ENCODE results near the gene CD48. TPM values are rescaled to one million over a fixed set of nuclear protein-coding genes. Genes with fewer than 3 reads are reported as not detected.

CD48 gene
- polyA plus RNA-seq, 3 donors = 356 to 688 (median 363) TPM

DNA sequence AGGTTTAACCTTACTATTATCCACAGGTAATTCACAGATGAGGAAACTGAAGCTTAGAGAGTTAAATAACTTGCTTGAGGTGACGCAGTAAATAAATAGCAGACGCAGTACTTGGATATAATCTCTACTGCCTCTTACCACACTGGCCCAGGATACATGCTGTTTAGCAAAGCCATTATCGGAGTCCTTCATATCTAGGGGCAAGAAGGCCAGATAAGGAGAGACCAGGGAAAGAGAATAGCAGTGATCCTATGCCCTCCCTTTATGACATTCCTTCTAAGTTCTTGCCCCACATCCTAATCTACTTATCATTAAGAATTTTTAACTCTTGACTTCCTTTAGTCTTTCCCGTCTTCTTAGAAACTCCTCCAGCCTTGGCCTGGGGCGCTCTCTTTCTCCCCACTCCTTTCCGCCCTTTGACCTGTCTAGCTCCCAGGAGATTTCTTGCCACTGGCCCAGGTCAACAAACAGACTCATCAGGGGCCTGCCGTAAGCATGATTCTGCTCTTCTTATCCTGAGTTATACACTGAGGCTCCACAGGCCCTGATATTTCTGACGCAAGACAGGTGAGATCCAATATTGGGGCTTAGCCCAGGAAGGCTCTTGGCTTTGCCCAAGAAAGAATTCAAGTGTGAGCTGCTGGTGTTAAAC is 53.3 kb downstream of the CD48 start:
- Histone ChIP-seq H3K4me1 (ENCODE audit: control insufficient read depth in 1 of 2, insufficient read depth in 2 of 2, low read length in 2 of 2) (peaks cover 32 to 41% of the 10 kb centered on the region in 2 donors), H3K4me3 (replicated peaks in 1 of 3; ENCODE audit: low read depth in 2 of 3, low read length in 3 of 3) (peak overlapping the region in 1 of 3 experiments; percentile 46), H3K36me3 (replicated peaks in 1 of 2; ENCODE audit: control insufficient read depth in 1 of 2, insufficient read depth in 2 of 2, low read length in 2 of 2) (no peaks in the 10 kb centered on the region), H3K9ac (ENCODE audit: insufficient read depth, low read length, poor library complexity, severe bottlenecking) (no peak overlapping the region), H3K4me2 (replicated peaks; ENCODE audit: extremely low read depth, low read length, poor library complexity, severe bottlenecking) (peak overlapping the region; percentile 64), H3K27ac (ENCODE audit: low read depth in 1 of 2, low read length in 2 of 2) (peak overlapping the region; percentile 23 to 63), H3K9me3 (replicated peaks in 1 of 2; ENCODE audit: control insufficient read depth in 1 of 2, insufficient read depth in 1 of 2, low read length in 2 of 2) (no peaks in the 10 kb centered on the region), H4K20me1 (ENCODE audit: insufficient read depth, low read length) (no peaks in the 10 kb centered on the region), H2AFZ (ENCODE audit: insufficient read depth, low read depth, low read length, poor library complexity, severe bottlenecking) (peak overlapping the region; percentile 39), H3K27me3 (ENCODE audit: control insufficient read depth in 2 of 2, insufficient read depth in 2 of 2, low read length in 2 of 2) (no peaks in the 10 kb centered on the region), H3K79me2 (ENCODE audit: insufficient read depth, low read length) (no peaks in the 10 kb centered on the region)
- H3K9me3 Mint-ChIP-seq = peaks cover 0 to 3% (median 0%) of the 10 kb centered on the region in 7 donors
- peaks cover 44% of the 10 kb centered on the region for H3K4me1 Mint-ChIP-seq
- H3K36me3 Mint-ChIP-seq = peaks cover 0 to 5% of the 10 kb centered on the region in 2 donors
- intact Hi-C loops (cut with micrococcal nuclease) = loop anchor here in 1 of 2 donors (5.0 kb wide), 1 partner anchor 41 kb away; no protein-coding TSS in a partner anchor
- H3K27ac Mint-ChIP-seq = peak overlapping the region in 6 of 7 donors; percentile 44 to 87 (median 76)
- 94% methylated on average over 5 of the region's 8 CpGs for WGBS (ENCODE audit: insufficient coverage)
- DNase-seq = no peak
- H3K4me3 Mint-ChIP-seq = no peak overlapping the region
- TF ChIP-seq, protein P1, sequence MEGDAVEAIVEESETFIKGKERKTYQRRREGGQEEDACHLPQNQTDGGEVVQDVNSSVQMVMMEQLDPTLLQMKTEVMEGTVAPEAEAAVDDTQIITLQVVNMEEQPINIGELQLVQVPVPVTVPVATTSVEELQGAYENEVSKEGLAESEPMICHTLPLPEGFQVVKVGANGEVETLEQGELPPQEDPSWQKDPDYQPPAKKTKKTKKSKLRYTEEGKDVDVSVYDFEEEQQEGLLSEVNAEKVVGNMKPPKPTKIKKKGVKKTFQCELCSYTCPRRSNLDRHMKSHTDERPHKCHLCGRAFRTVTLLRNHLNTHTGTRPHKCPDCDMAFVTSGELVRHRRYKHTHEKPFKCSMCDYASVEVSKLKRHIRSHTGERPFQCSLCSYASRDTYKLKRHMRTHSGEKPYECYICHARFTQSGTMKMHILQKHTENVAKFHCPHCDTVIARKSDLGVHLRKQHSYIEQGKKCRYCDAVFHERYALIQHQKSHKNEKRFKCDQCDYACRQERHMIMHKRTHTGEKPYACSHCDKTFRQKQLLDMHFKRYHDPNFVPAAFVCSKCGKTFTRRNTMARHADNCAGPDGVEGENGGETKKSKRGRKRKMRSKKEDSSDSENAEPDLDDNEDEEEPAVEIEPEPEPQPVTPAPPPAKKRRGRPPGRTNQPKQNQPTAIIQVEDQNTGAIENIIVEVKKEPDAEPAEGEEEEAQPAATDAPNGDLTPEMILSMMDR (IDR thresholded peaks at IDR 0.05) = no peak
- H3K27me3 Mint-ChIP-seq (ENCODE audit: low read depth in 3 of 3) = no peaks in the 10 kb centered on the region

DNA sequence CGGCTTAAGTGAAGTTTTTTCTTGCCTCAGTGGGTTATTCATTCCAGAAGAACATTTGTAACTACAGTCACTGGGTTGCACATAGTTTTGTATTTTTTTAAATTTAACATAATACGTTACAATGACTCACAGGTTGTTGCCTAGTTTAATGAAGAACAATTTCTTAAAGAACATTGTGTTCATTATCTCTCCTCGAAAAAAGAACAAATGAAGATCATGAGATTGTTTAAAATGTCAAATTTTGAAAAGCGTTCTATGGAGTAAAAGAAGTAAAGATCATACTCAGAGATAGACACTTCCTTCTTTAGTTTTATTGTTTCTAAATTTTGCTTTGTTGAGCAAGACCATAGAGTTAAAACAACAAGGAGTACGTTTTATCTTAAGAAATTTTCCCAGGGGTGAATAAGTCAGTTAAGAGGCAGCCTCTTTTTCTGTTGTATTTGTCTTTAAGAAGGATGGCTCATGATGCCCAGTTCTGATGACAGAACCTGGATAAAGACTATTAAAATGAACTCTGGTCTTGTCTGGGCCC is 54.3 kb downstream of the CD48 start:
- Mint-ChIP-seq H3K9me3 (peaks cover 0 to 3% (median 0%) of the 10 kb centered on the region in 7 donors), H3K27me3 (ENCODE audit: low read depth in 3 of 3) (no peaks in the 10 kb centered on the region), H3K4me3 (peak overlapping the region; percentile 49 to 64), H3K27ac (peak overlapping the region; percentile 27 to 87 (median 82)), H3K36me3 (peaks cover 0 to 5% of the 10 kb centered on the region in 2 donors), H3K4me1 (peaks cover 36% of the 10 kb centered on the region)
- Histone ChIP-seq H3K36me3 (replicated peaks in 1 of 2; ENCODE audit: control insufficient read depth in 1 of 2, insufficient read depth in 2 of 2, low read length in 2 of 2) (no peaks in the 10 kb centered on the region), H2AFZ (ENCODE audit: insufficient read depth, low read depth, low read length, poor library complexity, severe bottlenecking) (peak overlapping the region; percentile 39), H3K79me2 (ENCODE audit: insufficient read depth, low read length) (no peaks in the 10 kb centered on the region), H3K9me3 (replicated peaks in 1 of 2; ENCODE audit: control insufficient read depth in 1 of 2, insufficient read depth in 1 of 2, low read length in 2 of 2) (no peaks in the 10 kb centered on the region), H3K4me2 (replicated peaks; ENCODE audit: extremely low read depth, low read length, poor library complexity, severe bottlenecking) (peak overlapping the region; percentile 64), H3K4me1 (ENCODE audit: control insufficient read depth in 1 of 2, insufficient read depth in 2 of 2, low read length in 2 of 2) (peaks cover 26 to 31% of the 10 kb centered on the region in 2 donors), H3K27ac (ENCODE audit: low read depth in 1 of 2, low read length in 2 of 2) (peak overlapping the region; percentile 51 to 63), H3K27me3 (ENCODE audit: control insufficient read depth in 2 of 2, insufficient read depth in 2 of 2, low read length in 2 of 2) (no peaks in the 10 kb centered on the region), H3K4me3 (replicated peaks in 1 of 3; ENCODE audit: low read depth in 2 of 3, low read length in 3 of 3) (peak overlapping the region in 1 of 3 experiments; percentile 46), H3K9ac (ENCODE audit: insufficient read depth, low read length, poor library complexity, severe bottlenecking) (no peak overlapping the region), H4K20me1 (ENCODE audit: insufficient read depth, low read length) (no peaks in the 10 kb centered on the region)
- intact Hi-C loops (cut with micrococcal nuclease) = loop anchor here in 1 of 2 donors (5.0 kb wide), 1 partner anchor 40 kb away; no protein-coding TSS in a partner anchor
- peak in 1 of 3 donors; percentile 32 for DNase-seq
- no CpG with 5 or more reads among the region's 5 CpGs for WGBS (ENCODE audit: insufficient coverage)
- TF ChIP-seq, protein P1 (IDR thresholded peaks at IDR 0.05) = no peak

All from CD14-positive monocyte (primary cell).